NCI-H446 (cell line): ENCODE results near the gene NTMT1.

ENCODE experiments used
- DNase-seq, 2 experiments: peaks; one replicate each; lab custom pipeline; 2025; lab: John Stamatoyannopoulos, UW

The NTMT1 gene

DNA sequence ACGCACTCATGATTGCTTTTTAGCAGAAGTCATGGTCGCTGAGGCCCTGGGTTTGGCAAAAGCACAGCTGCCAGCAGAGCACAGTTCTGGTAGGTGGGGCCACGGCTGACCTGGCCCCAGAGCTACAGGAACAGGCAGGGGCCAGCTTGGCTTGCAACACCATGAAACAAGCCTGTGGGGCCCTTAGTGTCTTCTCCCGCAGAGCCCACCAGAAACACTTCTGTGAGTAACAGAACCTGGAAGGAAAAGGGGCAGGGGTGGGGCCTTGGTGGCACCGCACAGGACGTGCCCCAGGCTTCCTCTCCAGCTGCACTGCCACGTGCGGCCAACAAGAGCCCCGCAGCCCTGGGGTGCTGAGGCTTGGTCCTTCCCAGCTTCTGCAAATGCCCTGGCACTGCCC, 11.1 kb downstream of the NTMT1 start:
- DNase-seq, result no peak

DNA sequence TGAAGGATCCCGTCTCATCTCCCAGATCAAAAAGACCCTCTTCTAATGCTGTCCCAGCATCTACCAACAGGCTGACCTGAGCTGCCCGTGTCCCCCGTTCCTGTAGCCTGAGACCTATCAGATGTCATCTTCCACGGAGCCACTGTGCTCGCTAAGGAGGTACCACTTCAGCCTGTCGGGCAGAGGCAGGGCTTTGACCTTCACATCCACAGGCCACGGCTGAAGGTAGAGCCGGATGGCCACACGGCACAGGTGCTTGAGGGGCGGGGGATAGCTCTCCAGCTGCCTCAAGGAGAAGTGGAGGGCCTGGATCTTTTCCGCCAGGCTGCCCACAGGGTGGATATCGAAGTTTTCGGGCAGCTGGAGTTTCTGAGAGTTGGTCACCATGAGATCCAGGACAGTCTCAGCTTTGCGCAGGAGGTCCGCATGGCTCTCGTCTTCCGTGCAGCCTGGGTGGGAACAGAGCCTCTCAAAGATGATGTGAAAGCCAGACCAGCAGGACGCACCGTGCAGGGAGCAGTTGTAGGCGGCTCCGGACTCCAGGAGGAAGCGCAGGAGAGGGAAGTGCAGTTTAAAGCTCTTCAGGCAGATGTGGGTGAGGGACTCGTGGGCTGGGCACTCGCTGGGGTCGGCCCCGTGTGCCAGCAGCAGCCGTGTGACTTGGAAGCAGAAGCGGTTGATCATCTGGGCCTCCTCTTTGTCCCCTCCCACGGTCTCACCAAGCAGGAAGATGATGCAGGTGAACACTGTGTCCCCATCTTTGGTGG, 11.9 kb downstream of the NTMT1 start:
- DNase-seq, result no peak

DNA sequence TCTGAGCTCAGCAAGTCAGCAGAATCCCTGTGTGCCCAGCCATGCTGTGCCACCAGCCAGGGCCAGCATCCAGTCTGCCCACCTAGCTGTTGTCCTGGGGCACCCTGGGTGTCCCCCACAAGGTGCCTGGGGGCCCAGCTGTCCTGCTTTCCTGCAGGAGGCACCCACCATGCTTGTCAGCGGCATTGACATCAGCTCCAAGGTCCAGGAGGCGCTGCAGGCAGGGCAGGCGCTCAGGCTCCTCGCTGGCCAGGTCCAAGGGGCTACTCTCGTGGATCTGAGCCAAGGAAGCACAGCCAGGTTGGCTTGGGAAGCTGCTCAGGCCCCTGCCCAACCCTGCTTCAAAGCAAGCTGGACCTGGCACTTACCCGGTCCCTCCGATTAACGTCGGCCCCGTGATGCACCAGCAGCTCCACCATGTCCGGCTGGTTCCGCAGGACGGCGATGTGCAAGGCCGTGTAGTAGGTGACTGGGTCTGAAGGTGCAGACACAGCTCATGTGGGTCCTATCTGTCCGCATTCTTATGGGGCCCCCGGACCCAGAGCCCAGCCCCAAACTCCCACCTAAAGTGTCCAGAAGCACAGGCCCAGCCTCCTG, 13.2 kb downstream of the NTMT1 start:
- DNase-seq, result no peak

DNA sequence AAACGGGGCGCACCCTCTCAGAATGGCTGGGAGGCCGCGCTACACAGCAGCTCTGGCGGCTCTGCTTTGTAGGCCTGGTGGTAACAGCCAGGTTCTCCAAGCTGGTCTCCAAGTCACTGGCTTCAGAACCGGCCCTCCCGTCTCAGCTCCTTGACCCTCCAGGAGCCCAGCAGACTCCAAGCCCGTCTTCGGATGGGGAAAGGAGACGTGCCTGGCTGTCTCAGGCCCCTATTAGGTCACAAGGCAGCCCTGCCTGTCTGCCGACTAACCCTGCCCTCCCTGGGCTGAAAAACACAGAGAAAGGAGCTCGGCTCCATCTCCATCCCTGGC, 13.8 kb downstream of the NTMT1 start:
- no peak for DNase-seq

DNA sequence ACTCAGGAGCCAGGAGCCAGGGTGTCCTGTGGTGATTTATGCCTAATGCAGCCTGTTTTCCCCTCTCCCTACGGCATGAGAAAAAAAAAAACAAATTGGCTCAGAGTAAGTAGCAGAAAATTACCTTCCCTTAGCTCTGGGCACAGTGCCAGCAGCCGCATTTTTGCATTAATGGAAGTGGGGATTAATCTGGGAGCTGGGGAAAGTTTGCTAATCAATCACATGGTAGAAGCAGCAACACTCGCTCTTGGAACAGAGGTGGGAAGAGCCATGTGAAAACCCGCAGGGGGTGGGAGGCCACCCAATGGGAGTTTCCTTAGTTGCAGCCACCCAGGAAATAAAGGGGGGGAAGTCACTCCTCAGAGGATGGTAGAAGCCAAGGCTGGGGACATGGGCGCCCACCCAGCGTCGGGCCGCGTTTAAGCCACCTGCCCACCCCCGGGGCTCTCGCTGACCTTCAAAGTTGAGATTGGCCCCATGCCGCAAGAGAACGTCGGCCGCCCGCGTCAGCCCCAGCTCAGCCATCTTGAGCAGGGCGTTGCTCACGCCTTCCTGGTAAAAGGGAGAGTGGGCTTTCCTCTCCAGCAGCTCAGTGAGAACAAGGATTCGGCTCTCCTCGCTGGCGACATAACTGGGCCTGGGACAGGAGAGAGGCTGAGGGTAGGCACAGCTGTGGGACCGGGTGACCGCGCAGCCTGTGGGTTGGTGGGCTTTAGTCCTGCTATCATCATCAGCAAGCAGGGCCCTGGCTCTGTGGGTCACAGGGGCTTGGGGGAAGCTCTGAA, 14.3 kb downstream of the NTMT1 start:
- peak in 1 of 2 experiments; percentile 13 for DNase-seq

DNA sequence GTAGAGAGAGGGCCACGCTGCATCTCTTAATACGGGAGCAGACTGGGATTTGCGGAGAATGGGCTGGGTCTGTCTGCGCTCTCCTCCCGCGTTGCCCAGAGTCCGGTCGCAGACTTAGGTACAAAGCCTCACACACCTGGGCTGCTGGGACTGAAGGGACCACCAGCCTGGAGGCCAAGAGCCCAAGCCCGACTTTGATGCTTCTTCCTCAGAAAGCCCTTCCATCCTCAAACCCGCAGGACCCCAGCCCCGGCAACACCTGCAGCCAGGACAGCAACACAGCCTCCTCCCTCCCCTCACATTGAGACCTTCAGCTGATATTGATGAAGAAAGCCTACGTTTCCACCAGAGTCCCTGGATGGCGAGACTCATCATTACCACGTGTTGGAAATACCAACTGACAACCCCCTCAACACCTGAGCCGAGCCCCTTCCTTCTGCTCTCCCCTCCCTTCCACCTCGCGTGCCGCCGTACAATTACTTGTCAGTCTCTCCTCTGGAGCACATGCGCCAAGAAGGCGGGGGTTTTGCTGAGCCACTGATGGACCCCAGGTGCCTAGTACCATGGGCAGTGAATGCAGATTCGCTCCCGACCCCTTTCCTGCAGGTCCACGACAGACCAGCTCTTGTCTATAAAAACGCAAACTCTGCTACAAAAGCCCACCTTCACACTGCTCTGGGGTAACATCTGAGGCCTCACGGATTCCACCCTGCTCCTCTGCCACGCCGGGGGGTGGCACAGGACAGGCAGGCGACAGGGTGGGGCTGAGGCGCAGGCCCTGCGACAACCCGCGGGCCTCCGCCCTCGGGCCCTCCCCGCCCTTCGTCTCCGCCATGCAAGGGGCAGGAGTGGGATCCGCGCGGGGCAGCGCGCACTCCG, 15.1 kb downstream of the NTMT1 start:
- no peak for DNase-seq

DNA sequence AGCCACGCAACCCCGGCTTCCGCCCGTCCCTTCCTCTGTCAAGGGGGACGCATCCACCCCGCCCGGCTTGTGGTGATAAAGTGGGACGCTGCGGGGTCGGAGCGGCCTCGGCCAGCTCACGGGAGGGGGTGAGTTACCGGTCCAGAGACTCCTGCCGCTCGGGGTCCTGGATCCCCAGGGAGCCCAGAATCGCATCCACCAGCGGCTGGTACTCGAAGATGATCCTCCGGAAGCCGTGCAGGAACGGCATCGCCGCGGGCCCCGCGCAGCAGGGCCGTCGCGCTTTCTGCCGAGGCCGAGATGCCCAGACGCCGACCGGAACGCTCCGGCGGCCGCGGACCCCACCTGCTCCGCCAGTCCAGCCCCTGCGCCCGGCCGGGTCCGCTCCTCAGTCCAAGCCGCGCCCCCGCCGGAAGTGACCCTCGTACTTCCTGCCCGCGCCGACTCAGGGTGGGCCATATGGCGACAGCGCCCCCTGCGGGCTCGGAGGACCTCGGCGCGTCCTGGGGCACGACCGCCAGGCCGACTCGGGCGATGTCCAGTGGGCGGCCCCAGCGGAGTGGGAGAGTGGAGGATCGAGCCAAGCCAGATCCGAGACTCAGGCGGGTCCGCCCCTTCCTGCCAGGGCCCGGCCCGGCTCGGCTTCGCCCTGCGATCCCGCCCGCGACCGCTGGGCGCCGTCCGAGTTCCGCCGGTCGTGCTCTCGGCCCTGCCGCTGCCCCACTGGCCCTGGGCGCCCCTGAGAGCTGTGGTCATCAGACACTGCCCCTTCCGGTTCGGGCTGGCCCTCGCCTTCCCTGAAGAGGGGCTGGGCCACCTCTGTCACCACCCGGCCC, 16.0 kb downstream of the NTMT1 start, which contains the start of gene ASB6:
Gene ASB6, minus strand, starts transcription at position 402 of the 836 bp plus-strand sequence. Its CDS starts 152 bp downstream, at position 250.
- peak; percentile 52 to 82 for DNase-seq

DNA sequence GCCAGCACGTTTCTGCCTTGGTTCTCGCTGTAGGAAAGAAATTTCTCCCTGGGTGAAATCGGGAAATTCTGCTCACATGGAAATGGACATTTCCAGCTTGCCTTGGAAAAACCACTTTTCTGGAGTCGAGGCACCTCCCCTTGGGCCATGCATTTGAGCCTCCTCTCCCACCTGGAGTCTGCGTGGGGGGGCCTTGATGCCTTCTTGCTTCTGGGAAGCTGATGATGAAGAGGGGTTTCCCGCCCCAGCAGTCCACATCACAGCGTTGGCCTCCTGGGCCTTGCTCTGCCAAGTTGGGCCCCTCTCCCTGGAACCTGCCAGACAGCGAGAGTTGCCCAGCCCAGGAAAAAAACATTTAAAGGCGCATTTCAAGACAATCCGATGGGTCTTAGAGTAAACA, 17.7 kb downstream of the NTMT1 start:
- DNase-seq, result no peak

DNA sequence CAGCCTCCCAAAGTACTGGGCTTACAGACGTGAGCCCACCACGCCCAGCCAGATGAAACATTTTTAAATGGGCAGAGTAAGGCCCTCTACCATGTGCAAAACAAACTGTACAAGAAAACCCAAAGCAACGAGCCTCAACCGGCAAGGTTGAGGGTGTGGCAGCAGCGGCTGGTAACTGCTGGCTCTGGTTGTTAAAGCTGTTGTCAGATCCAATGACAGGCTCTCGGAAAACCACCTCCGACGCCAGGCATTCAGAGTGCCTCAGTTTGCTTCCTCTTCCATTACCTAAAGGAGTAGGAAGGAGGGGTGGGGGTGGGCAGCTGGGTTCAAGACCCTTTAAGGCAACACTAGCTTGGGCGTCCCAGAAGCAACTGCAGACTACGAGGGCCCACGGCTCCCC, 18.4 kb downstream of the NTMT1 start:
- no peak for DNase-seq

DNA sequence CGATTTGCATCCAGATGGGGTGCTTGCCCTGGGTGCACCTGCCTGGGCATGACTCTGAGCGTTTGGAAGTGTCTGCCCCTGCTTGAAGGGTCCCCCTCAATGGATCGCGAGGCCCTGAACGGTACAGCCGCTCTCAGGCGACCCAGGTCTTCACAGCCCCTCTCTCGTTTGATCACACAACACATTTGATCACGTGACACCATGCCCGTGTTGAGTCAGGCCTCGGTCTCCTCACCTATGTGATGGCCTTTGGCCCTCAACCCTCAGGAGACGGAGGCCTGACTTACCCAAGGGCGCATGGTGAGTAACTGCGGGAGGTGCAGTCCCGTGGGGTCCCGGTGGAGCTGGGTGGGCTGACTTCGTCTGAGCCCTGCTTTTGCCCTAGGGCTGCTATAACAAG, 18.9 kb downstream of the NTMT1 start:
- DNase-seq, result no peak

DNA sequence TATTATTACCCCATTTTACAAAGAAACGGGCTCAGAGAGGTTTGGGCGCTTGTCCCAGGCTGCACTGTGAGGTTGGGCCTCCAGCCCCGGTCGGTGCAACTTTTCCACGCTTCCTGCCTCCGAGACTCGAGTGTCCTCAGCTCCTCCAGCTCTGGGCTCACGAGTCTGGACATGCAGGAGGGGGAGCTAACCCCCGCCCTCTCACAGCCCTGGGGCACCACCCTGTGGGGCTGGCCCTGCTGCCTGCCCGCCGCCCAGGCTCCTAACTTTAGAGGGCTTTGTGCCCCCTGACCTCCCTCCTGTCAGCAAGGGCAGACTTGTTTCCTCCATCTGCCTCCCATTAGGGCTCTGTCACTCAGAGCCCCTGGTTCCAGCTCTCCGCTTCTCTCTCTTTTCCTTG, 20.3 kb downstream of the NTMT1 start:
- no peak for DNase-seq

DNA sequence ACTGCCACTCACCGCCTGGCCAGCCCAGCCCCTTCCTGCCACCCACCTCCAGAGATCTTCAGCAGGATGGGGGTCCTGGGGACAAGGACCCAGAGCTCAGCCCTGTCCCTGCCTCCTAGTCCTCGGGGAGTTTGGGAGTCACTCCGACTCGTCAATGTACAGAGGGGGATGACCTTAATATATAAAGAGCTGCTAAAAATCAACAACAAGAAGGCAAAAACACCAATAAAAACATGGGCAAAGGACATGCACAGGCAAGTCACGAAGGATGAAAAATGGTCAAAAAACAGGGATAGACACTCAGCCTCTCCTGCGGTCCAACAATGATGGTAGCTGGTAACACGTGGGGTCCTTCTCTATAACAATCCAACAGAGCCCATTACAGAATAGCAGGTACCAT, 20.7 kb downstream of the NTMT1 start:
- no peak for DNase-seq

DNA sequence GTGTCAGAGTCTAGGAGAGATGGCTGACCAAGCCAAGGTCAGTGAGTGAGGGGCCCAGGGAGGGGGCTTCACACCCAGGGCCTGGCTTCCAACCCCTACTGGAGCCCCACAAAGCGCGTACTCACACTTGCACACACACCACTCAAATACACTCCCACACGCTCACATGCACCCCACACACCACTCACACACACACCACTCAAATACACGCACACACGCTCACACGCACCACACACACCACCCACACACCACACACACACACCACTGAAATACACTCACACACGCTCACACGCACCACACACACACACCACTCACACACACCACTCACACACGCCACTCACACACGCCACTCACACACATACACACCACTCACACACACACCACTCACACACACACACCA, 21.7 kb downstream of the NTMT1 start:
- DNase-seq, result no peak

DNA sequence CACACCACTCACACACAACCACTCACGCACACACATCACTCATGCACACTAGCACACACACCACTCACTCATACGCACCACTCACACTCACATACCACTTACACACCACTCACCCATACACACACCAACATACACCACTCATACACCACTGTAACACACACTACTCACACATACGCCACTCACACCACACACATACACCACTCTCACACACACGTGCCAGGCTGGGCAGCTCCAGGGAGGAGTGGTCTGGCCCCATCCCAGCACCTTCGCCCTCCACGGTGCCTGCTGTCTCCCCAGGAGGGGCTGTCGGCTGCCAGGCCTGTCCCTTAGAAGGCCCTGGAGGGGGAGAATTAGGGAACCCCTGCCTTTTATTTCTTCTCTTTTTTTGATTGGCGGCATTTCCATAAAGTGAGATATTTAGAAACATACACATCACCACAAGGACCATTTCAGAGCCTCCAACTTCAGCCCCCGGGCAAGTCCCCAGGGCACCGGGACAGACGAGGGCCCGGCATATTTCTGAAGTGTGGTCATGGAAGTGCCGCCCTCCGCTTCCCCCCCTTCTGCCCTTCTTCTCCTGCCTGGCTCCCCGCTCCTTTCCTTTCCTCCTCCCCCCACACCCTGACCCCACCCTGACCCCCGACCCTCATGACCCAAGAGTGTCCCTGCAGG, 22.3 kb downstream of the NTMT1 start:
- DNase-seq, result no peak

DNA sequence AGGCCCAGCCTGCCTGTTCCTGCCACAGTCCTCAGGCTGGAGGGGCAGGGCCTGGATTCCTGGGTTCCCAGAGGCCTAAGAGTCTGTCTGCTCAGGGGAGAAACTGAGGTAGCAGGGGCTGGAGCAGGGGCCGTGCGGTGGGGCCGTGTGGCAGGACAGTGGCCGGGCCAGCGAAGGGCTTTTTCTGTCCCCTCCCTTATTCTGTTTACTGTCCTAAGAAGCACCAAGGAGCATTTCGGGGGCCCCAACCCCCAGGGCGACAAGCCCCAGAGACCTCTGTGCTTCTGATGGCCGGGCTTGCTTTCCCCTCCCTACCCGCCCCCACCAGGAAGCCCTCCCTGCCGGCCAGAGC, 22.8 kb downstream of the NTMT1 start:
- no peak for DNase-seq

DNA sequence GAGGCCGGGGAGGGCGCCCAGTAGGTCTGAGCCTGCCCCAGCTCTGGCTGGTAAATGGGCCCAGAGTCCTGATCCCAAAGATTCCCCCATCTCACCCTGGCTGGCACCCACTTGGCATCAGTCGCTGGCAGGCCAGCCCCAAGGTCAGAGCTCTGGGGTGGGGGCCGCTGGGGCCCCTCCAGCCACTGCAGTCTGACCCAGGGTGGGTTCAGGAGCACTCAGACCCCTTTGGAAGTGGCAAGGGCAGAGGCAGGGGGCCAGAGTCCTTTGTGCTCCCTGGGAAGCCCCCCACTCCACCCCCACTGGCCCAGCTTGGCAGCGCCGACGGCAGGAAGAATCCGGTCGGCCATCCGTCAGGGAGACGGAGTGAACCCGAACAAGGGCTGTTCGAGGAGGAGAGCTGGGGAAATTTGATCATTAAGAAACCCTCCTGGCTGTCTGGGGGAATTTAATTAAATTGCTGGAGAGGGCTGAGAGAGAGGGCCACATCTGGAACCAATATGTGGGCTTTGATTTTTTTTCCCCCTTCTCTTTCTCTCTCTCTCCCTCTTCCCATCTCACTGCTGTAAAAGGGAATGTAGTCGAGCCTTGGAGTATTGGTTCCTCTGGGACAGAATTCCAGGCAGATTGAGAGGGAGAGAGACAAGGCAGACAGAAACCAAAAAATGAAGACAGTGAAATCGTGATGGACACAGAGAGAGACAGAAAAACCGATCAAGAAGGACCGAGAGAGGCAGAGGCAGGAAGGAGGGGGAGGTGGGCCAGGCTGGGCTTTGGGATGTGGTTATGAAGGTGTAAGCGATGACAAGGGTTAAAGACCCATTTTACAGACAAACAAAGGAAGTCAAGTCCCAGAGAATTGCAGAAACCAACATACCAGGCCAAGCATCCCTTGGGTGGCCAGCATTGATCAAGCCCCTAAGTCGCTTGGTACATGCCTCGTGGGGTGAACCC, 24.0 kb downstream of the NTMT1 start:
- no peak for DNase-seq

DNA sequence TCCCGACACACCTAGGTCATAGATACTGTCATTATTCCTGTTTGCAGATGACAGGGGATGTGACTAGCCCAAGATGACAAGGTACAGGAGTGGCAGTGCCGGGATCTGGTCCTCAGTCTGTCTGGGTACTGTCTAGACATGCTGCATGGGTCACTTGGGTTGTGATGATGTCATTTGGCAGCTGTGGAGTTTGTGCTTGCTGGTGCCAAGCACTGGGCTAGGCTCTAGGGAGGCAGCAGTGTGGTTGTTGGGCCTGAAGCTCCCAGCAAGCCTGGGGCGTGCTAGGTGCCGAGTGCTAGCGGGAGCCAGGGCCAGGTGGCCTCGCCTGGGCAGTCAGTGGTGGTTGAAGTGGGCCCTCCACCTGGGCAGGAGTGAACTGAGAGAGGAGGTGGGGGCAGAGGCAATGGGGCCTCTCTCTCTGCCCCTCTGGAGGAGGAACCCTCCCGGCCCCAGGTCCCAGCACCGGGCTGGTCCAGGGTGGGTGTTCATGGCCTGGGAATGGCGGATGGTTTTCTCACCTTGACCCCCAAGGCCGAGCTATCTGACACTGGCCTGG, 24.8 kb downstream of the NTMT1 start:
- no peak for DNase-seq

DNA sequence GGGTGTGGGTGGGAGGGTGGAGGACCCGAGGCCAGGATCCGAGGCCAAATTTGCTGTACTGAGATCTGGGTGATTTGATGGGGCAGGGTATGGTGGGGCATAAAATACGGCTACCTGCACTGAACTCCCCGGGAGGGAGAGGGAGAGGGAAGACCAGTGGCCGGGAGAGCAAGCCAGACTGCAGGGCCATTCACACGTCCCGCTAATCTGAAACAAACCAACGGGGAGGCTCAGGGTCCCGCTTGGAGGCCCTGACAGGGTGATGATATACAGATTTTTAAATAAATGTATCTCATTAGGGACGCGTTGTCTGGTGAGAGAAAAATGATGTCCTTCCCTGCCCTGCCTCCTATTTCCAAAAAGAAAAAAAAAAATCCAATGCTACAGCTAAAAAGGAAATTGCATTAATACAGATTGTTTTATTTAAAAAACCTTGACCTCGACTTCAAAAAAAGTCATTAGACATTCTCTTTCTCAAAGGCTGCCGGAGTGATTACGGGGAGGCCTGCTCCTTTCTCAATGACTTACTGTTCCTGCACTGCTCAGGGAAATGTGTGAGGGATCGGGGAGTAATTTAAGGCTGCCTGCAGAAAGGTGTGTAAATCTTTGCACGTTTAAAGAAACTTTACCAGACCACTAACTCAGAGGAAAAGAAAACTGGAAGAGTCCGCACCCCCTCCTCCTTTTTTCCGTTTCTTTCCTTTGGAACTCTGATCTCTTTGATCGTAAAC, 28.0 kb downstream of the NTMT1 start:
- DNase-seq, result no peak
